Heart left ventricle (tissue), 13 donors: Measurements from ENCODE around the gene MYO10.

Experiments
- POLR2A ChIP-seq, 2 donors: fragments of 450-650 bp; IDR thresholded peaks; one replicate each; pipeline ENCODE4 v1.6.1; 2017; ENCODE audit warnings: antibody characterized with exemption in 2 of 2, mild to moderate bottlenecking in 2 of 2, moderate library complexity in 2 of 2
- TF ChIP-seq, protein P1 (sequence below), 12 donors: fragments of 200-600 bp; sonication (generic) in 4 of 12; IDR thresholded peaks; one replicate each; pipeline versions ENCODE4 v1.5.0 to v1.8.0; 2018 to 2022; ENCODE audit warnings: antibody characterized with exemption in 12 of 12, mild to moderate bottlenecking in 5 of 12
- donor health status: ischemic (EF 13 %, LVEDD 7.1; RV severe dilation, severe dysfunction).
- donor health status: DM: no; HTN: yes; CAD: no.
- donor health status: DM: no; HTN: no; CAD: no.
- donor health status: ischemic (EF 25% LVEDD 6.9; RV normal size, moderate dysfunction).
- donor health status: ischemic (EF 25% LVEDD 5.7; RV mildly dilated, moderate dysfunction).
- donor health status: ischemic (EF 35%, LVEDD 5.7; RV mildly dilated, moderate dysfunction).
- donor health status: nonischemic (EF 11% LVEDD 7.7; RV severe dilation, severe dysfunction).
- donor health status: DM: yes; HTN: yes; CAD: no.
- donor health status: PGD.
- donor health status: ischemic (EF 29% LVEDD 5.4; RV normal size, mild dysfunction).
- donor health status: nonischemic (EF 23%, LVEDD 6.1; RV moderate dilation, normal function).

DNA sequence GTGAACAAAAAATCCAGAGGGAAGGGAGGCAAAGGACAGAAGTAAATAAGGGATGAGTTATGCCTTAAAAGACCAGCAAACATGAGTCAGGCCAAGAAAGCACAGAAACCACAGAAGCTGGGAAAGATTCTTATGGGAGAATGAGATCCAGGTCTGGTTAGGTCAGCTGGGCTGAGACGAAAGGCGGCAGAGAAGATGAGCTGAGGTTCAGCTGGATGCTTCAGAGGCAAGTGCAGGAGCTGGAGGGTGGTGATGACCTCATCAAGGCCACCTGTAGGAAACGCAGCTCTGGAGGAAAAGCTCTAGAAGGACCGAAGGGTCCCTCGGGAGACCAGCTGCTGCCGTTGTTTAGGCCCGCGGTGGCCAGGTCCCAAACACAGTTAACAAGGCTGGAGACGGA is 152.0 kb downstream of the MYO10 start:
- TF ChIP-seq, protein P1, sequence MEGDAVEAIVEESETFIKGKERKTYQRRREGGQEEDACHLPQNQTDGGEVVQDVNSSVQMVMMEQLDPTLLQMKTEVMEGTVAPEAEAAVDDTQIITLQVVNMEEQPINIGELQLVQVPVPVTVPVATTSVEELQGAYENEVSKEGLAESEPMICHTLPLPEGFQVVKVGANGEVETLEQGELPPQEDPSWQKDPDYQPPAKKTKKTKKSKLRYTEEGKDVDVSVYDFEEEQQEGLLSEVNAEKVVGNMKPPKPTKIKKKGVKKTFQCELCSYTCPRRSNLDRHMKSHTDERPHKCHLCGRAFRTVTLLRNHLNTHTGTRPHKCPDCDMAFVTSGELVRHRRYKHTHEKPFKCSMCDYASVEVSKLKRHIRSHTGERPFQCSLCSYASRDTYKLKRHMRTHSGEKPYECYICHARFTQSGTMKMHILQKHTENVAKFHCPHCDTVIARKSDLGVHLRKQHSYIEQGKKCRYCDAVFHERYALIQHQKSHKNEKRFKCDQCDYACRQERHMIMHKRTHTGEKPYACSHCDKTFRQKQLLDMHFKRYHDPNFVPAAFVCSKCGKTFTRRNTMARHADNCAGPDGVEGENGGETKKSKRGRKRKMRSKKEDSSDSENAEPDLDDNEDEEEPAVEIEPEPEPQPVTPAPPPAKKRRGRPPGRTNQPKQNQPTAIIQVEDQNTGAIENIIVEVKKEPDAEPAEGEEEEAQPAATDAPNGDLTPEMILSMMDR (IDR thresholded peaks at IDR 0.05) = no peak
- no peak for TF ChIP-seq POLR2A (IDR thresholded peaks at IDR 0.05)
